ENCODE measurements around the gene CCDC47. TPM values are rescaled to one million over a fixed set of nuclear protein-coding genes. Genes with fewer than 3 reads are reported as not detected.

Gene CCDC47
- total RNA-seq, 4 donors from 2014 or later: 79.8 to 91.8 (median 89.1) TPM

- Histone ChIP-seq H3K4me3 (no peak overlapping the region), H3K9me3 (no peaks in the 10 kb centered on the region), H3K27me3 (no peaks in the 10 kb centered on the region), H3K27ac (no peak overlapping the region), H3K4me1 (no peaks in the 10 kb centered on the region), H3K36me3 (peaks cover 0 to 99% (median 0%) of the 10 kb centered on the region in 3 donors)
- TF ChIP-seq, protein P1, sequence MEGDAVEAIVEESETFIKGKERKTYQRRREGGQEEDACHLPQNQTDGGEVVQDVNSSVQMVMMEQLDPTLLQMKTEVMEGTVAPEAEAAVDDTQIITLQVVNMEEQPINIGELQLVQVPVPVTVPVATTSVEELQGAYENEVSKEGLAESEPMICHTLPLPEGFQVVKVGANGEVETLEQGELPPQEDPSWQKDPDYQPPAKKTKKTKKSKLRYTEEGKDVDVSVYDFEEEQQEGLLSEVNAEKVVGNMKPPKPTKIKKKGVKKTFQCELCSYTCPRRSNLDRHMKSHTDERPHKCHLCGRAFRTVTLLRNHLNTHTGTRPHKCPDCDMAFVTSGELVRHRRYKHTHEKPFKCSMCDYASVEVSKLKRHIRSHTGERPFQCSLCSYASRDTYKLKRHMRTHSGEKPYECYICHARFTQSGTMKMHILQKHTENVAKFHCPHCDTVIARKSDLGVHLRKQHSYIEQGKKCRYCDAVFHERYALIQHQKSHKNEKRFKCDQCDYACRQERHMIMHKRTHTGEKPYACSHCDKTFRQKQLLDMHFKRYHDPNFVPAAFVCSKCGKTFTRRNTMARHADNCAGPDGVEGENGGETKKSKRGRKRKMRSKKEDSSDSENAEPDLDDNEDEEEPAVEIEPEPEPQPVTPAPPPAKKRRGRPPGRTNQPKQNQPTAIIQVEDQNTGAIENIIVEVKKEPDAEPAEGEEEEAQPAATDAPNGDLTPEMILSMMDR (IDR thresholded peaks at IDR 0.05): no peak
- TF ChIP-seq POLR2A (IDR thresholded peaks at IDR 0.05): no peak
- DNase-seq: no peak
Measured at GRCh38 chr17:63792055-63792729, 18.8 kb upstream of the CCDC47 start.

- TF ChIP-seq, protein P1 (IDR thresholded peaks at IDR 0.05): no peak
- TF ChIP-seq POLR2A (IDR thresholded peaks at IDR 0.05): no peak
- no peak for DNase-seq
- no peak overlapping the region for H3K4me3 ChIP-seq
- H3K36me3 ChIP-seq: peaks cover 0 to 84% (median 0%) of the 10 kb centered on the region in 3 donors
- no peak overlapping the region for H3K27ac ChIP-seq
- H3K9me3 ChIP-seq: no peaks in the 10 kb centered on the region
- H3K4me1 ChIP-seq: no peaks in the 10 kb centered on the region
- H3K27me3 ChIP-seq: no peaks in the 10 kb centered on the region
Measured at GRCh38 chr17:63790057-63790456, 16.7 kb upstream of the CCDC47 start.

GRCh38 chr17:63786971-63787711 lies 13.7 kb upstream of the CCDC47 start:
- Histone ChIP-seq H3K27ac (no peak overlapping the region), H3K9me3 (no peaks in the 10 kb centered on the region), H3K36me3 (peaks cover 0 to 68% (median 0%) of the 10 kb centered on the region in 3 donors), H3K4me1 (no peaks in the 10 kb centered on the region), H3K27me3 (no peaks in the 10 kb centered on the region), H3K4me3 (no peak overlapping the region)
- no peak for TF ChIP-seq POLR2A (IDR thresholded peaks at IDR 0.05)
- TF ChIP-seq, protein P1 (IDR thresholded peaks at IDR 0.05): no peak
- no peak for DNase-seq

DNA sequence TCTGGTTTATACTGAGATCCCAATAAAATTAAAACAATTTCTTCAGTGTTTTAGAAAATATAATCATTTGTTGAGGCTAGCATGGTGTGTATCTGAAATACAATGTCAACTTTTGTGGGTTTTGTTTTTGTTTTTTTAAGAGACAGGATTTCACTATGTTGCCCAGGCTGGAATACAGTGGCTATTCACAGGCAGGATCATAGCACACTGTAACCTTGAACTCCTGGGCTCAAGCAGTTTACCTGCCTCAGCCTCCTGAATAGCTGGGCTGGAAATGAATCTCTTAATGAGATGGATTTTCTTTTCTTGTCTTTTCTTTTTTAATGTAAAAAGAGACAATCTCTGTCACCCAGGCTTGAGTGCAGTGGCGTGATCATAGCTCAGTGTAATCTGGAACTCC lies 12.7 kb upstream of the CCDC47 start:
- Histone ChIP-seq H3K27me3 (no peaks in the 10 kb centered on the region), H3K27ac (no peak overlapping the region), H3K9me3 (no peaks in the 10 kb centered on the region), H3K4me1 (no peaks in the 10 kb centered on the region), H3K4me3 (no peak overlapping the region), H3K36me3 (peaks cover 0 to 58% (median 0%) of the 10 kb centered on the region in 3 donors)
- no peak for DNase-seq
- TF ChIP-seq, protein P1 (IDR thresholded peaks at IDR 0.05): no peak
- TF ChIP-seq POLR2A (IDR thresholded peaks at IDR 0.05): no peak

GRCh38 chr17:63785556-63785955 lies 12.2 kb upstream of the CCDC47 start:
- TF ChIP-seq POLR2A (IDR thresholded peaks at IDR 0.05): no peak
- TF ChIP-seq, protein P1 (IDR thresholded peaks at IDR 0.05): no peak
- H3K36me3 ChIP-seq: peaks cover 0 to 52% (median 0%) of the 10 kb centered on the region in 3 donors
- H3K4me3 ChIP-seq: no peak overlapping the region
- H3K27me3 ChIP-seq: no peaks in the 10 kb centered on the region
- DNase-seq: no peak
- no peak overlapping the region for H3K27ac ChIP-seq
- no peaks in the 10 kb centered on the region for H3K9me3 ChIP-seq
- H3K4me1 ChIP-seq: no peaks in the 10 kb centered on the region
